Colonic mucosa (tissue), 4 donors: Measurements from ENCODE around the gene VWA3A. TPM values are rescaled to one million over a fixed set of nuclear protein-coding genes. Genes with fewer than 3 reads are reported as not detected.

Experiments used
- DNase-seq: peaks from one replicate; pipeline ENCODE4 v3.0.0-alpha.2; 2020
- H3K27ac ChIP-seq: fragments of 200-600 bp; one replicate; pipeline ENCODE4 v1.8.0; 2021
- H3K27me3 ChIP-seq: fragments of 200-600 bp; one replicate; pipeline ENCODE4 v1.8.0; 2021
- H3K36me3 ChIP-seq: fragments of 200-600 bp; one replicate; pipeline ENCODE4 v1.8.0; 2021
- H3K4me1 ChIP-seq: fragments of 200-600 bp; one replicate; pipeline ENCODE4 v1.8.0; 2021; ENCODE audit warnings: mild to moderate bottlenecking
- H3K4me3 ChIP-seq: fragments of 200-600 bp; one replicate; pipeline ENCODE4 v1.8.0; 2021
- H3K9ac ChIP-seq, 2 donors: one replicate each; pipeline ENCODE4 v1.7.0; 2013; ENCODE audit warnings: control low read depth in 2 of 2, low read depth in 2 of 2, low read length in 2 of 2
- H3K9me3 ChIP-seq: fragments of 200-600 bp; one replicate; pipeline ENCODE4 v1.8.0; 2021
- CTCF ChIP-seq: fragments of 200-600 bp; IDR thresholded peaks from one replicate; pipeline ENCODE4 v1.8.0; 2022; ENCODE audit warnings: antibody characterized with exemption, mild to moderate bottlenecking
- intact Hi-C: fragments of 100-400 bp; cut with DNase I; formaldehyde crosslinking; loops from one replicate; pipeline ENCODE4 v1.14.1; 2022
- total RNA-seq, 2 donors: library from RNA; stranded (reverse); fragmentation: NEBNext Ultra II Directional in 1 of 2; extraction: Animal tissue kit (Norgen Biotek cat#: 25700) in 1 of 2; gene quantifications; one replicate each; pipeline ENCODE4 v1.2.1, GENCODE V29; 2021
- donor health status: healthy.
- donor health status: DM: no; HTN: no; CAD: no.
- donor health status: DM: no; HTN: no; CAD: no.

The VWA3A gene
- total RNA-seq, 2 donors from 2014 or later: not detected

GRCh38 chr16:22183901-22184614 is 91.7 kb downstream of the VWA3A start:
- no peak for DNase-seq
- H3K4me1 ChIP-seq: peaks cover 5% of the 10 kb centered on the region
- H3K27me3 ChIP-seq: no peaks in the 10 kb centered on the region
- no peak for TF ChIP-seq CTCF
- H3K4me3 ChIP-seq: no peak overlapping the region
- no peaks in the 10 kb centered on the region for H3K36me3 ChIP-seq
- H3K9me3 ChIP-seq: no peaks in the 10 kb centered on the region
- intact Hi-C loops: no loop called here
- H3K27ac ChIP-seq: no peak overlapping the region
- H3K9ac ChIP-seq: no peak overlapping the region

- H3K27ac ChIP-seq: no peak overlapping the region
- H3K4me1 ChIP-seq: peaks cover 10% of the 10 kb centered on the region
- DNase-seq: no peak
- H3K9me3 ChIP-seq: no peaks in the 10 kb centered on the region
- H3K36me3 ChIP-seq: no peaks in the 10 kb centered on the region
- no peak overlapping the region for H3K4me3 ChIP-seq
- no peak for TF ChIP-seq CTCF
- intact Hi-C loops: no loop called here
- no peak overlapping the region for H3K9ac ChIP-seq
- no peaks in the 10 kb centered on the region for H3K27me3 ChIP-seq
Measured at GRCh38 chr16:22184615-22184968, 92.3 kb downstream of the VWA3A start.

GRCh38 chr16:22186517-22186916 is 94.2 kb downstream of the VWA3A start:
- no peak for DNase-seq
- TF ChIP-seq CTCF: no peak
- H3K9ac ChIP-seq: no peak overlapping the region
- peaks cover 12% of the 10 kb centered on the region for H3K4me1 ChIP-seq
- H3K27ac ChIP-seq: no peak overlapping the region
- no peaks in the 10 kb centered on the region for H3K9me3 ChIP-seq
- no peaks in the 10 kb centered on the region for H3K36me3 ChIP-seq
- intact Hi-C loops: loop anchor here (5.0 kb wide), 2 partner anchors 89 to 234 kb away; partner anchors contain the start of gene UQCRC2
- H3K4me3 ChIP-seq: no peak overlapping the region
- no peaks in the 10 kb centered on the region for H3K27me3 ChIP-seq

- no peaks in the 10 kb centered on the region for H3K36me3 ChIP-seq
- TF ChIP-seq CTCF: no peak
- H3K4me1 ChIP-seq: peaks cover 12% of the 10 kb centered on the region
- peak overlapping the region; percentile 97 for H3K27ac ChIP-seq
- H3K27me3 ChIP-seq: no peaks in the 10 kb centered on the region
- peak overlapping the region in 1 of 2 donors; percentile 88 for H3K9ac ChIP-seq
- intact Hi-C loops: loop anchor here (2.0 to 5.0 kb wide), 3 partner anchors 91 to 236 kb away; partner anchors contain the start of genes PDZD9 and UQCRC2
- no peak for DNase-seq
- H3K9me3 ChIP-seq: no peaks in the 10 kb centered on the region
- no peak overlapping the region for H3K4me3 ChIP-seq
Measured at GRCh38 chr16:22188267-22188594, 95.9 kb downstream of the VWA3A start.

- Histone ChIP-seq H3K9me3 (no peaks in the 10 kb centered on the region), H3K27ac (peak overlapping the region; percentile 97), H3K4me1 (peaks cover 12% of the 10 kb centered on the region), H3K36me3 (no peaks in the 10 kb centered on the region), H3K4me3 (no peak overlapping the region), H3K27me3 (no peaks in the 10 kb centered on the region), H3K9ac (peak overlapping the region; percentile 25 to 88)
- peak; percentile 85 for DNase-seq
- intact Hi-C loops: loop anchor here (2.0 to 5.0 kb wide), 3 partner anchors 92 to 237 kb away; partner anchors contain the start of genes PDZD9 and UQCRC2
- TF ChIP-seq CTCF: peak; percentile 78
Measured at GRCh38 chr16:22188595-22189442, 96.5 kb downstream of the VWA3A start.
